Astrocyte (in vitro differentiated cells and primary cell): ENCODE measurements around the gene CMSS1.

Experiments used
- EZH2 ChIP-seq: IDR thresholded peaks from 2 replicates; pipeline ENCODE4 v1.6.1; 2012; ENCODE audit warnings: mild to moderate bottlenecking, low read length, inconsistent platforms; ENCODE audit not compliant: insufficient read depth
- TF ChIP-seq, protein P1 (sequence below): IDR thresholded peaks from 2 replicates; pipeline ENCODE4 v1.5.1; 2011; ENCODE audit warnings: low read depth, mild to moderate bottlenecking, inconsistent platforms, low read length, moderate library complexity; ENCODE audit not compliant: insufficient read depth

DNA sequence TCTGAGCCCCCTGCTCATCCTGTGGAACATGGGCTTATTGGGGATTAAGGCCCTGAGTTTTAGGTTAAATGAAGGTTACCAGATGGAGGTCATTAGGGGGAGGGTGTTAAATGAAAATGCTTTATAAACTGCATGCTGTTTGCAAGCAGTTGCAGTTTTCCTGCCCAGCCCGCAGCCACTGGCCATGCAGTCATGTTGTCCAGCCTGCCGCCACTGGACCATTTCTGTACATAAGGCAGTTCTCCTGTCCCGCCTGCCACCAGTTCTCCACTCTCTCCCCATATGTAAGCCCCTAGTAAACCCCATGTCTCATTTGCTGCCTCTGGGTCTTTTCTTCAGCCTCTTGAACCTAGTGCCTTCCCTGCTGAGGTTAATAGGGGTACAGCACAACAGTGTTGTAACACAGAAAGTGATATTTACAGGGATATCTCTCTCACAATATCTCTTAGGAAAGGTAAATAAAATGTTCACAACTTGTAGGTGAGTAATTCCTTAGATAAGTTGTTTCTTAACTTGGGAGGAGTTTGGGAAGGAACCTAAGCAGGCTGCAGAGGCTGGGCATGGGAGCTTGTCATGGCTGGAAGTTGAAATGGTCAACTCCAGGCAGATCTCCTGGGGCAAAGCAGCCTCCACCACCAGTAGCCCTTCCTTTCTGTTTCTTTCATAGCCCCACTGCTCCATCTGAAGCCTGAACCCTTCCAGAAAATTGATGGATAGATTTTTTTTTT, 148.2 kb downstream of the CMSS1 start:
- TF ChIP-seq EZH2: no peak
- TF ChIP-seq, protein P1, sequence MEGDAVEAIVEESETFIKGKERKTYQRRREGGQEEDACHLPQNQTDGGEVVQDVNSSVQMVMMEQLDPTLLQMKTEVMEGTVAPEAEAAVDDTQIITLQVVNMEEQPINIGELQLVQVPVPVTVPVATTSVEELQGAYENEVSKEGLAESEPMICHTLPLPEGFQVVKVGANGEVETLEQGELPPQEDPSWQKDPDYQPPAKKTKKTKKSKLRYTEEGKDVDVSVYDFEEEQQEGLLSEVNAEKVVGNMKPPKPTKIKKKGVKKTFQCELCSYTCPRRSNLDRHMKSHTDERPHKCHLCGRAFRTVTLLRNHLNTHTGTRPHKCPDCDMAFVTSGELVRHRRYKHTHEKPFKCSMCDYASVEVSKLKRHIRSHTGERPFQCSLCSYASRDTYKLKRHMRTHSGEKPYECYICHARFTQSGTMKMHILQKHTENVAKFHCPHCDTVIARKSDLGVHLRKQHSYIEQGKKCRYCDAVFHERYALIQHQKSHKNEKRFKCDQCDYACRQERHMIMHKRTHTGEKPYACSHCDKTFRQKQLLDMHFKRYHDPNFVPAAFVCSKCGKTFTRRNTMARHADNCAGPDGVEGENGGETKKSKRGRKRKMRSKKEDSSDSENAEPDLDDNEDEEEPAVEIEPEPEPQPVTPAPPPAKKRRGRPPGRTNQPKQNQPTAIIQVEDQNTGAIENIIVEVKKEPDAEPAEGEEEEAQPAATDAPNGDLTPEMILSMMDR: no peak
